ENCODE measurements around the gene CD207. TPM values are rescaled to one million over a fixed set of nuclear protein-coding genes. Genes with fewer than 3 reads are reported as not detected.

Gene CD207
- polyA plus RNA-seq, 3 donors, result 0.05 TPM; not detected in 2

GRCh38 chr2:70852824-70853223, 17.2 kb upstream of the CD207 start:
- peaks cover 0 to 7% (median 4%) of the 10 kb centered on the region in 3 donors for H3K27me3 Mint-ChIP-seq (ENCODE audit: low read depth in 3 of 3)
- peak overlapping the region in 1 of 2 donors; percentile 37 for H3K4me3 Mint-ChIP-seq
- no peaks in the 10 kb centered on the region for H3K9me3 ChIP-seq (replicated peaks in 1 of 2; ENCODE audit: control insufficient read depth in 1 of 2, insufficient read depth in 1 of 2, low read length in 2 of 2)
- no peaks in the 10 kb centered on the region for H4K20me1 ChIP-seq (ENCODE audit: insufficient read depth, low read length)
- no peaks in the 10 kb centered on the region for H3K36me3 ChIP-seq (replicated peaks in 1 of 2; ENCODE audit: control insufficient read depth in 1 of 2, insufficient read depth in 2 of 2, low read length in 2 of 2)
- TF ChIP-seq CTCF (IDR thresholded peaks at IDR 0.05), result no peak
- H3K9ac ChIP-seq (ENCODE audit: insufficient read depth, low read length, poor library complexity, severe bottlenecking), result no peak overlapping the region
- H3K4me2 ChIP-seq (replicated peaks; ENCODE audit: extremely low read depth, low read length, poor library complexity, severe bottlenecking), result peak overlapping the region; percentile 60
- H3K4me1 Mint-ChIP-seq, result peaks cover 43% of the 10 kb centered on the region
- intact Hi-C loops (cut with micrococcal nuclease), result no loop called here
- peak overlapping the region in 1 of 2 donors; percentile 66 for H3K27ac ChIP-seq (ENCODE audit: low read depth in 1 of 2, low read length in 2 of 2)
- no CpG with 5 or more reads among the region's 1 CpG for WGBS (ENCODE audit: insufficient coverage)
- peak overlapping the region in 6 of 7 donors; percentile 15 to 94 (median 47) for H3K27ac Mint-ChIP-seq
- no peaks in the 10 kb centered on the region for H3K36me3 Mint-ChIP-seq
- no peaks in the 10 kb centered on the region for H3K79me2 ChIP-seq (ENCODE audit: insufficient read depth, low read length)
- H3K27me3 ChIP-seq (ENCODE audit: control insufficient read depth in 2 of 2, insufficient read depth in 2 of 2, low read length in 2 of 2), result no peaks in the 10 kb centered on the region
- H3K9me3 Mint-ChIP-seq, result no peaks in the 10 kb centered on the region
- peak in 1 of 3 donors; percentile 36 for DNase-seq
- peak overlapping the region in 1 of 3 experiments; percentile 54 for H3K4me3 ChIP-seq (replicated peaks in 1 of 3; ENCODE audit: low read depth in 2 of 3, low read length in 3 of 3)
- H2AFZ ChIP-seq (ENCODE audit: insufficient read depth, low read depth, low read length, poor library complexity, severe bottlenecking), result no peak overlapping the region
- H3K4me1 ChIP-seq (ENCODE audit: control insufficient read depth in 1 of 2, insufficient read depth in 2 of 2, low read length in 2 of 2), result peaks cover 39 to 46% of the 10 kb centered on the region in 2 donors

- Mint-ChIP-seq H3K4me1 (peaks cover 43% of the 10 kb centered on the region), H3K4me3 (peak overlapping the region in 1 of 2 donors; percentile 71), H3K36me3 (no peaks in the 10 kb centered on the region), H3K9me3 (peaks cover 0 to 4% (median under 1%) of the 10 kb centered on the region in 7 donors), H3K27ac (peak overlapping the region; percentile 83 to 94 (median 92)), H3K27me3 (ENCODE audit: low read depth in 3 of 3) (peaks cover 0 to 6% (median 0%) of the 10 kb centered on the region in 3 donors)
- WGBS (ENCODE audit: insufficient coverage), result 0% methylated on average over 1 of the region's 4 CpGs
- TF ChIP-seq CTCF (IDR thresholded peaks at IDR 0.05), result no peak
- peak; percentile 75 to 87 (median 84) for DNase-seq
- Histone ChIP-seq H3K4me3 (replicated peaks in 1 of 3; ENCODE audit: low read depth in 2 of 3, low read length in 3 of 3) (peak overlapping the region in 1 of 3 experiments; percentile 54), H3K9ac (ENCODE audit: insufficient read depth, low read length, poor library complexity, severe bottlenecking) (no peak overlapping the region), H3K4me1 (ENCODE audit: control insufficient read depth in 1 of 2, insufficient read depth in 2 of 2, low read length in 2 of 2) (peaks cover 39 to 46% of the 10 kb centered on the region in 2 donors), H2AFZ (ENCODE audit: insufficient read depth, low read depth, low read length, poor library complexity, severe bottlenecking) (no peak overlapping the region), H3K27me3 (ENCODE audit: control insufficient read depth in 2 of 2, insufficient read depth in 2 of 2, low read length in 2 of 2) (no peaks in the 10 kb centered on the region), H3K4me2 (replicated peaks; ENCODE audit: extremely low read depth, low read length, poor library complexity, severe bottlenecking) (peak overlapping the region; percentile 60), H4K20me1 (ENCODE audit: insufficient read depth, low read length) (no peaks in the 10 kb centered on the region), H3K9me3 (replicated peaks in 1 of 2; ENCODE audit: control insufficient read depth in 1 of 2, insufficient read depth in 1 of 2, low read length in 2 of 2) (no peaks in the 10 kb centered on the region), H3K27ac (ENCODE audit: low read depth in 1 of 2, low read length in 2 of 2) (peak overlapping the region; percentile 62 to 66), H3K36me3 (replicated peaks in 1 of 2; ENCODE audit: control insufficient read depth in 1 of 2, insufficient read depth in 2 of 2, low read length in 2 of 2) (no peaks in the 10 kb centered on the region), H3K79me2 (ENCODE audit: insufficient read depth, low read length) (no peaks in the 10 kb centered on the region)
- intact Hi-C loops (cut with micrococcal nuclease), result no loop called here
These were observed 16.1 kb upstream of the CD207 start for GRCh38 chr2:70851704-70852103.
